Activated CD4-positive, alpha-beta T cell treated with anti-CD3 and anti-CD28 coated beads for 36 hours (primary cell): ENCODE data around the gene SGMS2. TPM values are rescaled to one million over a fixed set of nuclear protein-coding genes. Genes with fewer than 3 reads are reported as not detected.

ENCODE experiments used
- ATAC-seq: fragments of 200-7000 bp; cut with Tn5 transposase; one replicate; pipeline ENCODE4 v1.10.0; 2021; ENCODE audit warnings: mild to moderate bottlenecking, moderate library complexity
- CTCF ChIA-PET: fragments of 350-600 bp; sonication (Branson Sonifier 250); formaldehyde crosslinking; loops from one replicate; lab custom pipeline; 2021; ENCODE audit warnings: antibody characterized with exemption; lab: Charles Lee
- POLR2A ChIA-PET: fragments of 350-600 bp; sonication (Branson Sonifier 250); formaldehyde crosslinking; loops from one replicate; lab custom pipeline; 2021; ENCODE audit warnings: antibody characterized with exemption, inconsistent platforms; lab: Charles Lee
- DNase-seq: peaks from one replicate; pipeline ENCODE4 v3.0.0-alpha.2; 2020
- H3K27ac Mint-ChIP-seq: one replicate; pipeline ENCODE4 v1.8.0; 2021; ENCODE audit warnings: mixed read lengths
- H3K27me3 Mint-ChIP-seq: one replicate; pipeline ENCODE4 v1.8.0; 2021; ENCODE audit warnings: mixed read lengths
- H3K36me3 Mint-ChIP-seq: one replicate; pipeline ENCODE4 v1.8.0; 2021; ENCODE audit warnings: low read depth, mixed read lengths
- H3K4me1 Mint-ChIP-seq: one replicate; pipeline ENCODE4 v1.8.0; 2021; ENCODE audit warnings: mixed read lengths
- H3K4me3 Mint-ChIP-seq: one replicate; pipeline ENCODE4 v1.8.0; 2021; ENCODE audit warnings: mild to moderate bottlenecking, moderate library complexity, mixed read lengths
- H3K9me3 Mint-ChIP-seq: one replicate; pipeline ENCODE4 v1.8.0; 2021; ENCODE audit warnings: low read depth, mixed read lengths
- intact Hi-C, 2 experiments: fragments of 100-400 bp; cut with DNase I in 1 of 2; cut with micrococcal nuclease in 1 of 2; formaldehyde crosslinking; loops; one replicate each; pipeline versions ENCODE4 v1.14.2 to v1.15.1; 2022 to 2024; cut with DNase I, micrococcal nuclease
- total RNA-seq, 2 experiments: library from RNA; stranded (reverse); gene quantifications; one replicate each; pipeline ENCODE4 v1.2.3, GENCODE V29; 2021

Gene SGMS2
- total RNA-seq, 2 experiments from 2014 or later, result 0.84 to 1.8 TPM

DNA sequence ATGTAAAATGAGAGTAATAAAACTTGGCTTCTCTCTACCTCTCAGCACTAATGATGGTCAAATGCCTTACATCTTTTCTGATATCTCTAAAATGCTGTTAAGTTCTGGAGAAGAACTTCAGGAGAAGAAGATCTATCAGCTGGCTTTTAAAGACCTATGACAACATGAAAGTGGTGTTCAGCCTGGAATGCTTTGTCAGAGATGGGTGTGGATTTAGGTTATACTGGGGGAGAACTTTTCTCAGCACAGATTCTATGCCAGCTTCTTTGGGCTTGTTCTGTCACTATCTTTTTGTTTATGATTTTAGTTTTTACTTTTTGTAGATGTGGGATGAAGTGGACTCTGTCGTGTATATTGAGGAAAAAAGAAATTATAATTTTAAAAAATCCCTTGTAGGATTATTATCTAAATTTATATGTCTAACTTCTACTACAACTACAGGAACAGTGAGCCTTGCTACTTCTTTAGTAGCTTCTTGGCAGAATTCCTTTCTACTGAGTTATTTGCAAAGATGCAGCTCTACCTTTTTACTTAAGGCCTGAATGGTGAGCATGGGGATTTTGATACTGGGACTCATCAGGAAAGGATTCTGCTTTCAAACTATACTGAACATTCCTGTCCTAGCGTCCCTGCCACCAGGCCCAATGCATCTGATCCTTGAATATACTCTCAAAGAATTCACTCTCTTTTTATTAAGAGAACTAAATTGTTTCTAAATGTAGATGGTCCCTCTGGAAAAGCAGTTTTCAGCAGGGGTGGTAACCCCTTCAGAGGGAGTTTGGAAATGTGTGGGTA is 126.2 kb downstream of the SGMS2 start:
- intact Hi-C loops, result no loop called here
- no peaks in the 10 kb centered on the region for H3K27me3 Mint-ChIP-seq
- no peak overlapping the region for H3K27ac Mint-ChIP-seq
- H3K4me3 Mint-ChIP-seq, result no peak overlapping the region
- peaks cover 5% of the 10 kb centered on the region for H3K9me3 Mint-ChIP-seq
- ChIA-PET POLR2A (no interaction called here), CTCF (no interaction called here)
- H3K4me1 Mint-ChIP-seq, result no peaks in the 10 kb centered on the region
- H3K36me3 Mint-ChIP-seq, result peaks cover 22% of the 10 kb centered on the region
- DNase-seq, result no peak
- no peak for ATAC-seq

GRCh38 chr4:107951551-107951950 is 126.8 kb downstream of the SGMS2 start:
- no peak overlapping the region for H3K4me3 Mint-ChIP-seq
- DNase-seq (no peak), ATAC-seq (no peak)
- H3K4me1 Mint-ChIP-seq, result no peaks in the 10 kb centered on the region
- H3K9me3 Mint-ChIP-seq, result peaks cover 11% of the 10 kb centered on the region
- POLR2A ChIA-PET, result no interaction called here
- peaks cover 27% of the 10 kb centered on the region for H3K36me3 Mint-ChIP-seq
- CTCF ChIA-PET, result no interaction called here
- intact Hi-C loops, result no loop called here
- no peaks in the 10 kb centered on the region for H3K27me3 Mint-ChIP-seq
- no peak overlapping the region for H3K27ac Mint-ChIP-seq

DNA sequence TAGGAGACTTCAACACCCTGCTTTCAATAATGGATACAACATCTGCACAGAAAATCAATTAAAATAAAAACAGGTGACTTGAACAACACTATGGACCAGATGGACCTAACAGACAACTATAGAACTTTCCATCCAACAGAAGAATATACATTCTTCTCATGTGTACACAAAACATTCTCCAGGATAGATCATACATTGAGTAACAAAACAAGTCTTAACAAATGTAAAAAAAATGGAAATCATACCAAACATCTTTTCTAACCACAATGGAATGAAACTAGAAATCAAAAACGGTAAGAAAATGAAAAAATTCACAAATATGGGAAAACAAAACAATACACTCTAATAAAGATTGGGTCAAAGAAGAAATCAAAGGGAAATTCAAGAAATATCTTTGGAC is 131.3 kb downstream of the SGMS2 start:
- ChIA-PET CTCF (no interaction called here), POLR2A (no interaction called here)
- H3K4me1 Mint-ChIP-seq, result no peaks in the 10 kb centered on the region
- no peak for ATAC-seq
- H3K4me3 Mint-ChIP-seq, result no peak overlapping the region
- peaks cover 15% of the 10 kb centered on the region for H3K9me3 Mint-ChIP-seq
- H3K36me3 Mint-ChIP-seq, result peaks cover 8% of the 10 kb centered on the region
- intact Hi-C loops, result no loop called here
- H3K27ac Mint-ChIP-seq, result no peak overlapping the region
- DNase-seq, result no peak
- no peaks in the 10 kb centered on the region for H3K27me3 Mint-ChIP-seq

Other genes starting within 250 kb of the SGMS2 start
- 10 to 100 TPM; 31.0 to 37.6 TPM for gene PAPSS1, start 104.7 kb upstream of the SGMS2 start, total RNA-seq
- gene CYP2U1, start 106.6 kb downstream of the SGMS2 start, total RNA-seq, result 1 to 10 TPM; 2.3 to 2.4 TPM
- gene HADH, start 165.0 kb downstream of the SGMS2 start, total RNA-seq, result 10 to 100 TPM; 58.4 to 60.8 TPM